Heart left ventricle (tissue), 13 donors: Measurements from ENCODE around the gene DNAJB6.

ENCODE experiments used
- POLR2A ChIP-seq, 2 donors: fragments of 450-650 bp; IDR thresholded peaks; one replicate each; pipeline ENCODE4 v1.6.1; 2017; ENCODE audit warnings: antibody characterized with exemption in 2 of 2, mild to moderate bottlenecking in 2 of 2, moderate library complexity in 2 of 2
- TF ChIP-seq, protein P1 (sequence below), 12 donors: fragments of 200-600 bp; sonication (generic) in 4 of 12; IDR thresholded peaks; one replicate each; pipeline versions ENCODE4 v1.5.0 to v1.8.0; 2018 to 2022; ENCODE audit warnings: antibody characterized with exemption in 12 of 12, mild to moderate bottlenecking in 5 of 12
- donor health status: ischemic (EF 13 %, LVEDD 7.1; RV severe dilation, severe dysfunction).
- donor health status: DM: no; HTN: yes; CAD: no.
- donor health status: DM: no; HTN: no; CAD: no.
- donor health status: ischemic (EF 25% LVEDD 6.9; RV normal size, moderate dysfunction).
- donor health status: ischemic (EF 25% LVEDD 5.7; RV mildly dilated, moderate dysfunction).
- donor health status: ischemic (EF 35%, LVEDD 5.7; RV mildly dilated, moderate dysfunction).
- donor health status: nonischemic (EF 11% LVEDD 7.7; RV severe dilation, severe dysfunction).
- donor health status: DM: yes; HTN: yes; CAD: no.
- donor health status: PGD.
- donor health status: ischemic (EF 29% LVEDD 5.4; RV normal size, mild dysfunction).
- donor health status: nonischemic (EF 23%, LVEDD 6.1; RV moderate dilation, normal function).

DNA sequence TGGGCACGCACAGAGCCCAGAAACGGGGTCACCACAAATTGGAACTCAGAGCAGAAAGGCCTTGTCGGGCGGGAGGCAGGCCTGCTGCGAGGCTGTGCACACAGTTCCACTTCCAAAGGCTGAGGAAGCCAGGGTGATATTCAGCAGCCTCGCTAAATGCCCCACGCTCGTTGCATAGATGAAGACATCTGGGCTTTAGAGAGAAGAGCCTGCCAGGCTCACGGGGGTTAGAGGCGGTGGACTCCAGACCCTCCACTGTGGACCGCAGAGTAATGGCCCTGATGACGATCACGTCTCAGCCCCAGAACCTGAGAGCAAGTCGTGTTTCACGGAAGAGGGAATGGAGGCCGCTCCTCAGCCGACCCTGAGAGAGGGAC lies 104.2 kb downstream of the DNAJB6 start:
- TF ChIP-seq, protein P1, sequence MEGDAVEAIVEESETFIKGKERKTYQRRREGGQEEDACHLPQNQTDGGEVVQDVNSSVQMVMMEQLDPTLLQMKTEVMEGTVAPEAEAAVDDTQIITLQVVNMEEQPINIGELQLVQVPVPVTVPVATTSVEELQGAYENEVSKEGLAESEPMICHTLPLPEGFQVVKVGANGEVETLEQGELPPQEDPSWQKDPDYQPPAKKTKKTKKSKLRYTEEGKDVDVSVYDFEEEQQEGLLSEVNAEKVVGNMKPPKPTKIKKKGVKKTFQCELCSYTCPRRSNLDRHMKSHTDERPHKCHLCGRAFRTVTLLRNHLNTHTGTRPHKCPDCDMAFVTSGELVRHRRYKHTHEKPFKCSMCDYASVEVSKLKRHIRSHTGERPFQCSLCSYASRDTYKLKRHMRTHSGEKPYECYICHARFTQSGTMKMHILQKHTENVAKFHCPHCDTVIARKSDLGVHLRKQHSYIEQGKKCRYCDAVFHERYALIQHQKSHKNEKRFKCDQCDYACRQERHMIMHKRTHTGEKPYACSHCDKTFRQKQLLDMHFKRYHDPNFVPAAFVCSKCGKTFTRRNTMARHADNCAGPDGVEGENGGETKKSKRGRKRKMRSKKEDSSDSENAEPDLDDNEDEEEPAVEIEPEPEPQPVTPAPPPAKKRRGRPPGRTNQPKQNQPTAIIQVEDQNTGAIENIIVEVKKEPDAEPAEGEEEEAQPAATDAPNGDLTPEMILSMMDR (IDR thresholded peaks at IDR 0.05), result no peak
- no peak for TF ChIP-seq POLR2A (IDR thresholded peaks at IDR 0.05)
